ENCODE measurements around the gene EEF2K.

The EEF2K gene

DNA sequence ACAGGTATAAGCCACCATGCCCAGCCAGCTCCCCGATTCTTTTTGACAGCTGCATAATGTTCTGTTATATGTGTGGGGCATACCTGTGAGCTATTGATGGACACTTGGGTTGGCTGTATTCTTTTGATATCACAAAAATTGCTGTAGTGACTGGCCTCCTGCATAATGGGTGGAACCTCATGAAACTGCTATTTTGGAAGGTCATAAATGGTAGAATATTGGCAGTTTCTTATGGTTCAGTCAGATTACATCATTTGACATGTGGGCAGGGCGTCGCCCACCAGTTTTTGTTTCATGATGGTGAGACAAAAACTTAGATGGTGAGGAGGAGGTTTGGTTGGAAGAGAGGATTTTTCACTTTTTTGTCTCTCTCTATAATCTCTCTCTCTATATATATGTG lies 64.4 kb downstream of the EEF2K start:
- TF ChIP-seq, protein P1, sequence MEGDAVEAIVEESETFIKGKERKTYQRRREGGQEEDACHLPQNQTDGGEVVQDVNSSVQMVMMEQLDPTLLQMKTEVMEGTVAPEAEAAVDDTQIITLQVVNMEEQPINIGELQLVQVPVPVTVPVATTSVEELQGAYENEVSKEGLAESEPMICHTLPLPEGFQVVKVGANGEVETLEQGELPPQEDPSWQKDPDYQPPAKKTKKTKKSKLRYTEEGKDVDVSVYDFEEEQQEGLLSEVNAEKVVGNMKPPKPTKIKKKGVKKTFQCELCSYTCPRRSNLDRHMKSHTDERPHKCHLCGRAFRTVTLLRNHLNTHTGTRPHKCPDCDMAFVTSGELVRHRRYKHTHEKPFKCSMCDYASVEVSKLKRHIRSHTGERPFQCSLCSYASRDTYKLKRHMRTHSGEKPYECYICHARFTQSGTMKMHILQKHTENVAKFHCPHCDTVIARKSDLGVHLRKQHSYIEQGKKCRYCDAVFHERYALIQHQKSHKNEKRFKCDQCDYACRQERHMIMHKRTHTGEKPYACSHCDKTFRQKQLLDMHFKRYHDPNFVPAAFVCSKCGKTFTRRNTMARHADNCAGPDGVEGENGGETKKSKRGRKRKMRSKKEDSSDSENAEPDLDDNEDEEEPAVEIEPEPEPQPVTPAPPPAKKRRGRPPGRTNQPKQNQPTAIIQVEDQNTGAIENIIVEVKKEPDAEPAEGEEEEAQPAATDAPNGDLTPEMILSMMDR (IDR thresholded peaks at IDR 0.05; ENCODE audit: extremely low read depth, missing control alignments), result no peak
- no peak for DNase-seq (ENCODE audit: low spot score)

DNA sequence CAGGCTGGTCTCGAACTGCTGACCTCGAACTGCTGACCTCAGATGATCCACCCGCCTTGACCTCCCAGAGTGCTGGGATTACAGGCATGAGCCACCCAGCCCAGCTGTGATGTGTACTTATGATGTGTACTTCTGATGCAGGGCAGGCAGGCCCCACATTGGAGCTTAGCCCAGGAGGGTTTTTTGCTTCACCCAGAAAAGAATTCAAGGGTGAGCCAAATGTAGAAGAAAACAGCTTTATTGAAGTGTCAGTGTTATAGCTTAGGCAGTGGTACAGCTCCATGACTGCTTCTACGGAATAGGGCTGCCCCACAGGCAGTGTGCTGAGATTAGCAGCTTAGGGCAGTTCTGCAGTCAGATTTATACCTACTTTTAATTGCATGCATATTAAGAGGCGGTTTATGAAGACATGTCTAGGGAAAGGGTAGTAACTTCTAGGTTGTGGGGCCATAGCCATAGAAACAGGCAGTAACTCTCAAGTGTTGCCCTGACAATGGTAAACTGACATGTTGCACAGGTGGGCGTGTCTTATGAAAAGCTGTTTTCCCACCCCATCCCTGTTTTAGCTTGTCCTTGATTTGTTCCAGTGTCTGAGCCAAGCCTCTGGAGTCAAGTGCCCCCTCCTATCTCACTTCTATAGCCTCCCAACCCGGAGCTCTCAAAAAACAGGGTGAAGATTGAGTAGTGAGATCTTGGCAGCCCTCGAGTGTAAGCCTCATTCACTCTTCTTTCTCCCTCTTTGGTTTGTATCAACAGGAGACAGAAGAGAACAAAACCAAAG lies 67.0 kb downstream of the EEF2K start:
- TF ChIP-seq, protein P1 (IDR thresholded peaks at IDR 0.05; ENCODE audit: extremely low read depth, missing control alignments), result no peak
- no peak for DNase-seq (ENCODE audit: low spot score)

- TF ChIP-seq, protein P1 (IDR thresholded peaks at IDR 0.05; ENCODE audit: extremely low read depth, missing control alignments), result no peak
These were observed 68.8 kb downstream of the EEF2K start for GRCh38 chr16:22274916-22275315.

GRCh38 chr16:22278441-22279230 lies 72.6 kb downstream of the EEF2K start:
- TF ChIP-seq, protein P1 (IDR thresholded peaks at IDR 0.05; ENCODE audit: extremely low read depth, missing control alignments), result no peak
- no peak for DNase-seq (ENCODE audit: low spot score)

More at GRCh38 chr16:22274916-22275315, 68.8 kb downstream of the EEF2K start:
- no peak for DNase-seq (ENCODE audit: low spot score)

DNA sequence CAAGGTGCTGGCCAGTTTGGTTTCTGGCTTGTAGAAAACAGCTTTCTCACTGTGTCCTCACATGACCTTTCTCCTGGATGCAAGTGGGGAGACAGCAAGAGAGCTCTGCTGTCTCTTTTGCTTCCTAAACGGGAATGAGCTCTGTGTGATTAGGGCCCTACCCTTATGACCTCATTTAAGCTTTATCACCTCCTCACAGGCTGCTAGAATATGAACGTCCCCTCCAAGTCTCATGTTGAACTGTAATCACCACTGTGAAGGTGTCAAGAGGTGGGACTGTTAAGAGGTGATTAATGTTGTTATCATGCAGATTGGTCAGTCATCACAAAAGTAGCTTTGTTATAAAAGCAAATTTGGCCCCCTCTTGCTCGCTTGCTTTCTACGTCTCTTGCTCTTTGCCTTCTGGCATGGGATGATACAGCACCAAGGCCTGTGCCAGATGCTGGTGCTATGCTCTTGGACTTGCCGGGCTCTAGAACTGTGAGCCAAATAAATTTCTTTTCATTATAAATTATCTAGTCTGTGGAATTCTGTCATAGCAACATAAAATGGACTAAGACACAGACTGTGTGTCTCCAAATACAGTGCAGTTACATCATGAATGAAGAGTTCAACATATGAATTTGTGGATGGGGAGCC lies 76.3 kb downstream of the EEF2K start:
- no peak for DNase-seq (ENCODE audit: low spot score)
- TF ChIP-seq, protein P1 (IDR thresholded peaks at IDR 0.05; ENCODE audit: extremely low read depth, missing control alignments), result no peak

- TF ChIP-seq, protein P1 (IDR thresholded peaks at IDR 0.05; ENCODE audit: extremely low read depth, missing control alignments), result no peak
- DNase-seq (ENCODE audit: low spot score), result no peak
These were observed 78.6 kb downstream of the EEF2K start for GRCh38 chr16:22284637-22285036.

DNA sequence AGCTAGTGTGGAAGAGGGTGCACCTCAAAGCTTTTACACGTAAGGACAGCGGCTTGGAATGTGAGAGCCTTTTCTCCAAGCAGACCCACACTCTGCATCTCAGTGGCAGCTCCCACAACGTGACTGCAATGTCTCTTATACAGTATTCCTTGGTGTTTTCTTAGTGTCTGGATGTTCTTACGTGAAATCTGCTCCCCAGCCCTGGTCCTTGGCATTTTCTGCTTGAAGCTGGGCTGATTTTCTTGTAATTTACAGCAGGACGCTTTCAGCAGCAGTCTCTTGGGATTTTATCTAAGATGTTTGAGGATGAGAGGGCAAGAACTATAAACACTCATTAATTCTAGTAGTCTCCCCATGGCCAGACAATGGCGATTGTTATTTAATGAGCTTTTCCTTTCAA lies 79.0 kb downstream of the EEF2K start:
- DNase-seq (ENCODE audit: low spot score), result no peak
- TF ChIP-seq, protein P1 (IDR thresholded peaks at IDR 0.05; ENCODE audit: extremely low read depth, missing control alignments), result no peak

All from GM20000 (cell line).